Activated effector memory CD4-positive, alpha-beta T cell treated with anti-CD3 and anti-CD28 coated beads, Interleukin-2, amount 50 U/mL, for 16 hours (primary cell): Measurements from ENCODE around the gene PLA2G2F.
"Not testable (repeated sequence)": the region's sequence is repeated elsewhere in the genome, so short reads cannot be mapped to it uniquely, and the experiment has no call there.

ENCODE experiments used
- DNase-seq: peaks from one replicate; pipeline ENCODE4 v3.0.0-alpha.2; 2020

The PLA2G2F gene

GRCh38 chr1:20115479-20115878, 23.6 kb upstream of the PLA2G2F start:
- no peak for DNase-seq

GRCh38 chr1:20115916-20116315, 23.2 kb upstream of the PLA2G2F start:
- no peak for DNase-seq

- DNase-seq = no peak
Measured at GRCh38 chr1:20117236-20117635, 21.9 kb upstream of the PLA2G2F start.

GRCh38 chr1:20119347-20119746, 19.8 kb upstream of the PLA2G2F start, which contains the start of gene PLA2G2D:
Gene PLA2G2D (minus strand): TSS chr1:20119536. CDS start chr1:20119498, 38 bp downstream.
- no peak for DNase-seq

GRCh38 chr1:20120796-20121195, 18.3 kb upstream of the PLA2G2F start:
- no peak for DNase-seq

- DNase-seq = no peak
Measured at GRCh38 chr1:20123722-20124455, 15.2 kb upstream of the PLA2G2F start.

DNA sequence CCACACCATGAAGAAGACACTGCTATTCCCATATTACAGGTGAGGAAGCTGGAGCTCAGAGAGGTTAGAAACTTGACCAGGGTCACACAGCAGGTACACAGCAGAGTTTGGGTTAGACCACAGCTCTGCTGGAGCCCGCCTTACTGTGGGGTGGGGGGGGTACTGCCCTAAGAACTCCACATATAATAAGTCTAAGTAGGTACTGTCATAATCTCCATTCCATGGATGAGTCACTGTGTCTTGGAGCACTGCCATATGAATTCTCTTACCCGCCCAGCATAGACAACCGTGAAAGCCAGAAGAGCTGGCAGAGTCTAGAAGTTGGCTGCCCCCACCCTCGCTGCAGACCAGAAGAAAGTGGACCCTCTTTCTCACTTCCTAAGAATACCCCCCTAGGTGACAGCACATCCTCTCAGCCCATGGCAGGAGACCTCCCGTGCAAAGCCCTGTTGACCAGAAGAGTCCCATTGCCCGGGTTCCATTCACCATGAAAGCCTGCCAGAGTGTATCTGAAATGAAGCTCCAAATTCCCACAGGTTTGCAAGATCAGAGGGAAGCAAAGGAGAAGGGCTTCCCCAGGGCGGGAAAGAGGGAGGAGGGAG, 14.6 kb upstream of the PLA2G2F start:
- DNase-seq = no peak

DNA sequence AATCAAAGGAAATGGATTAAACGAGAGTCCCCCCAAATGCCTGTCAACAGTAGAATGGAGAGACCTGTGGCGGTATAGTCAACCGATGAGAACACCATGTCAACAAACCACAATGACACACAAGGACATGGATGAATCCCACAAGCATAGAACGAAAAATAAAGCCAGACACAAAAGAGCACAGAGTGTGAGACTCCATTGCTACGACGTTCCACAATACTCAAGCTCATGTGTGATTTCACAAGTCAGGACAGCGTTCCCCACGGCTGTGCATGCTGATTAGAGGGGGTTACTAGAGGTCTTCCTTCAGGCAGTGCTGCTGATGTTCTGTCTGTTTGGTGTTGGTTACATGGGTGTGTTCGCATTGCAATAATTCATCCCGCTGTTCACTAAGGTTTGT, 14.0 kb upstream of the PLA2G2F start:
- DNase-seq = no peak

DNA sequence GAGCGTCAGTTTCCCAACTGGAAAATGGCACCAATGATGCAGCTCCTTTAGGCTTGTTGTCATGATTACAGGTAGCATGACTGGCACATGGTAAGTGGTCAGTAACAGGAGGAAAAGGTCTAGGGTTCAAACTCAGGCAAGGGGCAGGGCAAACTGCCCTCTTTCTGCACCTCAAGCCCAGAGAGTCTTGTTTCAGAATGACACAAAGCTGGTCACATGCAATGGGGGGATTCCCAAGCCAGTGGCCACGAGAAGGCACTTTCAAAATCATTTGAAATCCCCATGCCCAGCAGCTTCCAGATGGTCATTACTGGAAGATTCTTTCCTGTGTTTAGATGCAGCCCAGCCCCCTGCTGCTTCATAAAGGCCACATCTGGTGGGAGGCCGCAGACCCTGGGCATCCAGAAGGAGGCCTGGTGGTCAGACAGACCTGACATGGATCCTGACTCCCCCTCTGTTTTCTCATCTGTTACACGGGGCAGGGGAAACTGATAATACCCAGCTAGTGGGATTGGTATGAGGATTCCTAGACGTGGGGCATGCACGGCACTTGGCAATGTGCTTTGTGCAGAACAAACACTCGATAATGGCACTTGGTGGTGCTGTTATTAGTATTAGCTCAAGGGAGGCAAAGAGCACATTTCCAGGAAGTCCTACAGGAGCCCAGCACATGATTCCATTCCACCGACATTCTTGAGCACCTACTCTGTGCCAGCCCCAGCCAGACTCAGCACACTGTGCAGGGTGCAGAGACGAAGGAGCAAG, 12.9 kb upstream of the PLA2G2F start:
- no peak for DNase-seq

- no peak for DNase-seq
Measured at GRCh38 chr1:20126806-20127440, 12.2 kb upstream of the PLA2G2F start.

- DNase-seq = not testable (repeated sequence)
Measured at GRCh38 chr1:20130518-20130917, 8.6 kb upstream of the PLA2G2F start.

DNA sequence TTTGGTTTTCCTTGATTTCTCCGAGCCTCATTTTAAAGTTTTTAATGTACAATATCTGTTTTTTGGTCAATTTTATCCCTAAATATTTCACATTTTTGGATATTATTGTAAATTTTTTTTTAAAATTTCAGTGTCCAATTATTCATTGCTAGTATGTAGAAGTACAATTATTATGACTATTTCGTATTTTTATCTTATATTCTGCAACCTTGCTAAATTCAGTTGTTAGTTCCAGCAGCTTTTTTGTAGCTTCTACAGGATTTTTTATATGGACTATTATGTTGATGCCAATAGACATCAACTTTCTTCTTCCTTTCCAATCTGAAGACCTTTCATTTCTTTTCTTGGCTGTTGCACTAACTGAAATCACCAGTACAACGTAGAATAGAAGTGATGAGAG, 4.1 kb upstream of the PLA2G2F start:
- no peak for DNase-seq

DNA sequence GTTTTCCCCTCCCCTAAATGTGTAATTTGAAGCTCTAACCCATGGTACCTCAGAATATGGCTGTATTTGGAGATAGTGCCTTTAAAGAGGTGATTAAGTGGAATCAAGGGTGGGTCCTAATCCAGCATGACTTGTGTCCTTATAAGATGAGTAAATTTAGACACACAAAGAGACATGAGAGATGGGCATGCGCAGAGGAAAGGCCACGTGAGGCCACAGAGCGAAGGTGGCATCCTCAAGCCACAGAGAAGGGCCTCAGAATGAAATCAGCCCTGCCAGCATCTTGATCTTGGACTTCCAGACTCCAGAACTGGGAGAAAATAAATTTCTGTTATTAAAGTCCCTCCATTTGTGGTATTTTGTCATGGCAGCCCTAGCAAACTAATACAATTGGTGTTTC, 2.9 kb upstream of the PLA2G2F start:
- peak; percentile 4 for DNase-seq

- peak; percentile 36 for DNase-seq
Measured at GRCh38 chr1:20137055-20137454, 2.1 kb upstream of the PLA2G2F start.

GRCh38 chr1:20137604-20138003, 1.5 kb upstream of the PLA2G2F start:
- DNase-seq = peak; percentile 16

- peak; percentile 24 for DNase-seq
Measured at GRCh38 chr1:20138346-20138745, 777 bp upstream of the PLA2G2F start.

GRCh38 chr1:20139776-20140612, 871 bp downstream of the PLA2G2F start:
- DNase-seq = peak; percentile 39

GRCh38 chr1:20141001-20141400, 1.9 kb downstream of the PLA2G2F start:
- DNase-seq = peak; percentile 48

GRCh38 chr1:20141466-20141865, 2.3 kb downstream of the PLA2G2F start:
- peak; percentile 54 for DNase-seq

DNA sequence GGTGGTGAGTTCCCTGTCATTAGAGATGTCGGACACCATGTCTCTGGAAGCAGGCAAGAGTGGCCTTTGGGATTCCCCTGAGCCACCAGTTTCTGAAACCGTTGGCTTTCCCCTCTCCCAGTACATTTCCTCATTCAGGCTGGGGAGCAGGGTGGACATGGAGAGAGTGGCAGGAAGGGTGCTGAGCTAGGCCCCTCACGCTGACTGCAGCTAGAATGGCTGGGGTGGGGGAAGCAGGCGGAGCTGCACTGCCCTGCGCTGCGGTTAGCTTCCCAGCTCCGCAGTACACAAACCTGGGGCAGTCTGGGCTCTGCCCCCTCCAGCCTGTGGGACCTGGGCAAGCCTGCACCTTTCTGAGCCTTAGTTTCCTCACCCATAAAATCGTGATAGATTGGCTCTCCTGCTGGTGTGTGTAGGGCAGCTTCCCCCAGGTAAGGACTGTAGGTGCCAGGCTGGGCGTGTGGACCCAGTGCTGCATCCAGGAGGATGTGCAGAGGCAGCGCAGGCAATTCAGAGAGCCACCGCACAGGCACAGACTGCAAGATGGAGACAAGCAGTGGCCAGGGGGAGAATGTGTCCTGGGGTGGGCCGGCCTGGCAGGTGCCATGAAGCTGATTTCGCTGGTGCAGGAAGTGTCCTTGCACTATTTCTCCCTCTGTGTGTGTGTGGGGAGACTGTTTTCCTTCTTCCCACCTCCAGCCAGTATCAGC, 3.0 kb downstream of the PLA2G2F start:
- DNase-seq = peak; percentile 51

- no peak for DNase-seq
Measured at GRCh38 chr1:20143318-20143717, 4.2 kb downstream of the PLA2G2F start.
